HG02943 (cell line): Measurements from ENCODE around the gene CCDC34.

Source experiments
- ATAC-seq: cut with Tn5 transposase; IDR thresholded peaks from one replicate; pipeline ENCODE4 v1.9.1; 2021; ENCODE audit warnings: mild to moderate bottlenecking, low read depth, moderate library complexity; ENCODE audit not compliant: unreplicated experiment

CCDC34 gene

GRCh38 chr11:27292637-27293010 lies 70.4 kb downstream of the CCDC34 start:
- ATAC-seq, result no peak

- ATAC-seq, result no peak
Measured at GRCh38 chr11:27291954-27292636, 70.9 kb downstream of the CCDC34 start.

GRCh38 chr11:27291302-27291889 lies 71.6 kb downstream of the CCDC34 start:
- no peak for ATAC-seq

- ATAC-seq, result no peak
Measured at GRCh38 chr11:27290261-27291050, 72.6 kb downstream of the CCDC34 start.
